Endothelial cell of umbilical vein (primary cell): Measurements from ENCODE around the gene GYS2. TPM values are rescaled to one million over a fixed set of nuclear protein-coding genes. Genes with fewer than 3 reads are reported as not detected.

ENCODE experiments used
- BruUV-seq: library from RNA; stranded (reverse); fragments of 400-500 nt; replicated peaks from 2 replicates; lab custom pipeline; 2021; lab: Mats Ljungman, UMichigan
- CTCF ChIA-PET: fragments of 300-600, 350-600 bp; sonication (Branson Sonifier 250); formaldehyde crosslinking; loops from one replicate; lab custom pipeline; 2021; ENCODE audit warnings: antibody characterized with exemption, inconsistent platforms; lab: Charles Lee
- POLR2A ChIA-PET: fragments of 300-600, 350-600 bp; sonication (Branson Sonifier 250); formaldehyde crosslinking; loops from one replicate; lab custom pipeline; 2021; ENCODE audit warnings: antibody characterized with exemption, inconsistent platforms; lab: Charles Lee
- DNase-seq: peaks from one replicate; pipeline ENCODE4 v3.0.0-alpha.2; 2011; ENCODE audit warnings: low read depth, low spot score
- FAIRE-seq: peaks from 2 replicates; lab custom pipeline; 2011; peaks lifted over from hg19 to GRCh38; lab: Jason Lieb, UNC
- H2AFZ ChIP-seq: 2 replicates; pipeline ENCODE4 v1.6.0; 2012; ENCODE audit warnings: low read depth, low read length, control low read depth, inconsistent platforms
- H3K27ac ChIP-seq: 2 replicates; pipeline ENCODE4 v1.5.1; 2011; ENCODE audit warnings: low read depth, mild to moderate bottlenecking, control low read depth, low read length, moderate library complexity; ENCODE audit not compliant: insufficient read depth
- H3K27me3 ChIP-seq, 2 experiments: 2 replicates each; pipeline versions ENCODE4 v1.6.0 to v1.6.1; 2011; ENCODE audit warnings: low read length in 2 of 2, mixed read lengths in 1 of 2; ENCODE audit not compliant: control insufficient read depth in 2 of 2, insufficient read depth in 2 of 2
- H3K36me3 ChIP-seq, 2 experiments: 2 replicates in 1 of 2; 3 replicates in 1 of 2; pipeline ENCODE4 v1.5.1; 2011; ENCODE audit warnings: low read length in 2 of 2, mild to moderate bottlenecking in 1 of 2, moderate library complexity in 1 of 2; ENCODE audit not compliant: control insufficient read depth in 2 of 2, insufficient read depth in 2 of 2; ENCODE audit errors: extremely low read depth in 1 of 2
- H3K4me1 ChIP-seq: 3 replicates; pipeline ENCODE4 v1.5.1; 2011; ENCODE audit warnings: mild to moderate bottlenecking, low read length; ENCODE audit not compliant: control insufficient read depth, insufficient read depth; ENCODE audit errors: extremely low read depth
- H3K4me2 ChIP-seq: 2 replicates; pipeline ENCODE4 v1.6.1; 2011; ENCODE audit warnings: low read length, control low read depth, mixed read lengths; ENCODE audit not compliant: insufficient read depth
- H3K4me3 ChIP-seq, 3 experiments: fragments of 200-600 bp in 1 of 3; sonication (generic), shearing (Covaris generic) in 1 of 3; replicated peaks in 1 of 3; 2 replicates each; pipeline ENCODE4 v1.5.1; 2011 to 2016; ENCODE audit warnings: control low read depth in 3 of 3, low read length in 3 of 3, mild to moderate bottlenecking in 2 of 3, inconsistent platforms in 1 of 3, low read depth in 1 of 3, moderate library complexity in 1 of 3; ENCODE audit not compliant: insufficient read depth in 1 of 3
- H3K79me2 ChIP-seq: 2 replicates; pipeline ENCODE4 v1.6.0; 2012; ENCODE audit warnings: low read length, inconsistent platforms; ENCODE audit not compliant: control insufficient read depth, insufficient read depth
- H3K9ac ChIP-seq: replicated peaks from 2 replicates; pipeline ENCODE3; 2011; ENCODE audit warnings: low read length, control low read depth; ENCODE audit not compliant: insufficient read depth; ENCODE audit errors: extremely low read depth
- H3K9me1 ChIP-seq: replicated peaks from 3 replicates; pipeline ENCODE4 v1.6.0; 2011; ENCODE audit warnings: mild to moderate bottlenecking, low read length; ENCODE audit not compliant: control insufficient read depth, insufficient read depth; ENCODE audit errors: extremely low read depth
- H3K9me3 ChIP-seq: replicated peaks from 2 replicates; pipeline ENCODE4 v1.5.1; 2012; ENCODE audit warnings: low read length, inconsistent platforms; ENCODE audit not compliant: control insufficient read depth, insufficient read depth
- H4K20me1 ChIP-seq: replicated peaks from 2 replicates; pipeline ENCODE3; 2011; ENCODE audit warnings: mild to moderate bottlenecking, low read length; ENCODE audit not compliant: control insufficient read depth, insufficient read depth; ENCODE audit errors: extremely low read depth
- CTCF ChIP-seq, 2 donors: IDR thresholded peaks; 1 replicate in 1 of 2; 2 replicates in 1 of 2; pipeline ENCODE4 v1.5.1; 2011; ENCODE audit warnings: low read length in 2 of 2, mild to moderate bottlenecking in 2 of 2, moderate library complexity in 2 of 2, control low read depth in 1 of 2, inconsistent platforms in 1 of 2, low read depth in 1 of 2; ENCODE audit not compliant: insufficient read depth in 1 of 2; ENCODE audit errors: extremely low read depth in 1 of 2
- EZH2 ChIP-seq: IDR thresholded peaks from 2 replicates; pipeline ENCODE4 v1.6.1; 2012; ENCODE audit warnings: borderline replicate concordance, low read depth, mild to moderate bottlenecking, moderate library complexity, low read length, inconsistent platforms; ENCODE audit not compliant: severe bottlenecking
- GATA2 ChIP-seq: IDR thresholded peaks from 2 replicates; pipeline ENCODE4 v1.7.0; 2011; ENCODE audit warnings: low read depth, mild to moderate bottlenecking, moderate library complexity, mixed read lengths, low read length; ENCODE audit not compliant: insufficient read length, insufficient read depth
- JUN ChIP-seq: IDR thresholded peaks from 2 replicates; pipeline ENCODE4 v1.6.1; 2011; ENCODE audit warnings: borderline replicate concordance, low read depth; ENCODE audit not compliant: insufficient read length, insufficient read depth
- MAX ChIP-seq: IDR thresholded peaks from 2 replicates; pipeline ENCODE4 v1.6.1; 2011; ENCODE audit not compliant: insufficient read depth, insufficient read length
- MYC ChIP-seq: IDR thresholded peaks from one replicate; pipeline ENCODE4 v1.6.1; 2011; ENCODE audit warnings: mild to moderate bottlenecking, low read depth, low read length
- POLR2A ChIP-seq: IDR thresholded peaks from 2 replicates; pipeline ENCODE4 v1.6.1; 2012; ENCODE audit warnings: low read depth, mild to moderate bottlenecking, control low read depth, low read length
- POLR2AphosphoS5 ChIP-seq: IDR thresholded peaks from 2 replicates; pipeline ENCODE4 v1.6.1; 2012; ENCODE audit warnings: low read depth, mild to moderate bottlenecking, control low read depth, low read length, moderate library complexity; ENCODE audit not compliant: insufficient read depth
- dilution Hi-C: fragments of 300-500 bp; cut with MboI; formaldehyde crosslinking; loops from one replicate; pipeline ENCODE4 v1.15.0; 2019; ENCODE audit warnings: low sequenced_read_pairs; ENCODE audit not compliant: extremely low pct_ligation_motif_present
- intact Hi-C: fragments of 100-400 bp; cut with micrococcal nuclease; formaldehyde crosslinking; loops from one replicate; pipeline ENCODE4 v1.10.0; 2022
- polyA plus RNA-seq, 4 experiments: library from polyadenylated mRNA; depleted of rRNA in 3 of 4; stranded (reverse) in 3 of 4; unstranded in 1 of 4; fragments of >200 nt; gene quantifications; 2 replicates each; pipeline versions ENCODE4 v1.2.1 to v1.2.3, GENCODE V29; 2011 to 2012; ENCODE audit warnings: missing spikeins in 1 of 4
- total RNA-seq: library from RNA; stranded (reverse); gene quantifications from 2 replicates; pipeline ENCODE4 v1.2.3, GENCODE V29; 2021

Gene GYS2
- total and polyA plus RNA-seq, 2 donors (not counting 3 experiments of a cell fraction or from before 2014, with no cell fraction given): 0.04 TPM; not detected in 1

GRCh38 chr12:21559855-21560569, 44.6 kb downstream of the GYS2 start:
- no peak overlapping the region for H3K4me3 ChIP-seq
- H3K27me3 ChIP-seq: no peaks in the 10 kb centered on the region
- no peak overlapping the region for H3K4me2 ChIP-seq
- dilution Hi-C loops: no loop called here
- H4K20me1 ChIP-seq: no peaks in the 10 kb centered on the region
- no peak overlapping the region for H3K9ac ChIP-seq
- FAIRE-seq (peak; percentile 77), DNase-seq (peak; percentile 62)
- peaks cover 3% of the 10 kb centered on the region for H3K4me1 ChIP-seq
- H3K9me3 ChIP-seq: no peaks in the 10 kb centered on the region
- BruUV-seq: no TSS peak
- intact Hi-C loops: no loop called here
- CTCF ChIA-PET: interaction anchor here (1.1 to 2.9 kb wide), 4 partner anchors 9 to 120 kb away, joined by 4 to 8 read pairs (median 5); no protein-coding TSS in a partner anchor
- H3K27ac ChIP-seq: no peak overlapping the region
- no peak overlapping the region for H2AFZ ChIP-seq
- POLR2A ChIA-PET: no interaction called here
- no peaks in the 10 kb centered on the region for H3K9me1 ChIP-seq
- H3K36me3 ChIP-seq: no peaks in the 10 kb centered on the region
- H3K79me2 ChIP-seq: no peaks in the 10 kb centered on the region
- TF ChIP-seq MYC: no peak
- TF ChIP-seq MAX: no peak
- no peak for TF ChIP-seq CTCF (IDR thresholded peaks at IDR 0.05; ENCODE audit: extremely low read depth in 1 of 2, insufficient read depth in 1 of 2, low read depth in 1 of 2, low read length in 2 of 2)
- no peak for TF ChIP-seq JUN
- no peak for TF ChIP-seq EZH2
- no peak for TF ChIP-seq GATA2
- no peak for TF ChIP-seq POLR2A
- no peak for TF ChIP-seq POLR2AphosphoS5
